ENCODE measurements around the gene SH2D3C.

Gene SH2D3C

GRCh38 chr9:127694890-127695720 is 83.4 kb downstream of the SH2D3C start:
- DNase-seq, result no peak

DNA sequence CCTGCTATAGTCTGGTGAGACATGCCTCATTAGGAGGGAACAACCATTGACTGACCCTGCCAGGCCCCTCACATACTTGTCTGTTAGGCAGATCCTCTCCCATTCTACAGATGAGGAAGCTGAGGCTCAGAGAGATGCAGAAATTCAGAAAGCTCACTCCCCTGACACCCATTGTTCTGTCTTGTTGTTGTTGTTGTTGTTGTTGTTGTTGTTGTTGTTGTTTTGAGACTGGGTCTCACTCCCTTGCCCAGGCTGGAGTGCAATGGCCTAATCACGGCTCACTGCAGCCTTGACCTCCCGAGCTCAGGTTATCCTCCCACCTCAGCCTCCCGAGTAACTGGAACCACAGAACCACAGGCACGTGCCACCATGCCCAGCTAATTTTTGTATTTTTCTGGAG is 84.8 kb downstream of the SH2D3C start:
- no peak for DNase-seq

- no peak for DNase-seq
Measured at GRCh38 chr9:127693143-127693542, 85.3 kb downstream of the SH2D3C start.

DNA sequence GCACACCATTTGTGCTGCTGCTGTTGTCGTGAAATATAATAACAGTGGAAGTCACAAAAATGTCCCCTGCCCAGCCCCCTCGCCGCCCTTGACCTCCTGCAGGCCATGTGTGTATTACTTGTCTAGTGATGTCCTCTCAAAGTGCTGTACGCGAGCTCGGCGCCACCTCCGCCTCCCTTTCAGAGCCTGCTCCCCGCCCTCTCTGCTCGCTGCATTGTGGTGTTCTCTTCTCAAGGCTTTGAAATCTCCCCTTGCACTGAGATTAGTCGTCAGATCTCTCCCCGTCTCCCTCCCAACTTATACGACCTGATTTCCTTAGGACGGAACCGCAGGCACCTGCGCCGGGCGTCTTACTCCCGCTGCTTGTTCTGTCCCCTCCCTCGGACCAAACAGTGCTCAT is 86.4 kb downstream of the SH2D3C start:
- DNase-seq, result no peak

DNA sequence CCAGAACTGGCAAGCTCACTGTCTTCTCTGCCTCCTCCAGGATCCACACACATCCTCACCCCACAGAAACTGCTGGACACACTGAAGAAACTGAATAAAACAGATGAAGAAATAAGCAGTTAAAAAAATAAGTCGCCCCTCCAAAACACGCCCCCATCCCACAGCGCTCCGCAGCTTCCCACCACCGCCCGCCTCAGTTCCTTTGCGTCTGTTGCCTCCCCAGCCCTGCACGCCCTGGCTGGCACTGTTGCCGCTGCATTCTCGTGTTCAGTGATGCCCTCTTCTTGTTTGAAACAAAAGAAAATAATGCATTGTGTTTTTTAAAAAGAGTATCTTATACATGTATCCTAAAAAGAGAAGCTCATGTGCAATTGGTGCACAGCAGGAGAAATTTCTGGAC is 87.7 kb downstream of the SH2D3C start:
- DNase-seq, result no peak

GRCh38 chr9:127689329-127690000 is 89.0 kb downstream of the SH2D3C start:
- DNase-seq, result no peak

All from inflammatory macrophage (primary cell).